MM.1S (cell line): ENCODE measurements around the gene CCDC134.

Experiments
- DNase-seq: peaks from one replicate; pipeline ENCODE4 v3.0.0-alpha.2; 2015
- H2AFZ ChIP-seq: fragments of 300-600 bp; sonication (generic); 2 replicates; pipeline ENCODE4 v1.6.0; 2016; ENCODE audit warnings: antibody characterized with exemption, low read length
- H3F3A ChIP-seq: fragments of 300-600 bp; sonication (generic); 2 replicates; pipeline ENCODE4 v1.6.1; 2016; ENCODE audit warnings: mild to moderate bottlenecking, antibody characterized with exemption, low read length, moderate library complexity, mixed read lengths; ENCODE audit not compliant: insufficient read depth
- H3K27ac ChIP-seq: fragments of 300-600 bp; sonication (generic); 2 replicates; pipeline ENCODE4 v1.5.1; 2016; ENCODE audit warnings: mild to moderate bottlenecking, low read length
- H3K27me3 ChIP-seq: fragments of 300-600 bp; sonication (generic); replicated peaks from 2 replicates; pipeline ENCODE4 v1.6.0; 2016; ENCODE audit warnings: low read length; ENCODE audit not compliant: insufficient read depth
- H3K36me3 ChIP-seq: fragments of 300-600 bp; sonication (generic); replicated peaks from 2 replicates; pipeline ENCODE4 v1.6.1; 2016; ENCODE audit warnings: mild to moderate bottlenecking, low read length, mixed read lengths; ENCODE audit not compliant: insufficient read depth
- H3K4me1 ChIP-seq: fragments of 300-600 bp; sonication (generic); 2 replicates; pipeline ENCODE4 v1.6.1; 2016; ENCODE audit warnings: low read length, mixed read lengths
- H3K4me2 ChIP-seq: fragments of 300-600 bp; sonication (generic); 2 replicates; pipeline ENCODE4 v1.6.0; 2016; ENCODE audit warnings: low read depth, low read length
- H3K4me3 ChIP-seq: fragments of 300-600 bp; sonication (generic); 2 replicates; pipeline ENCODE4 v1.5.1; 2016; ENCODE audit warnings: low read length, mixed read lengths
- H3K79me2 ChIP-seq: fragments of 300-600 bp; sonication (generic); 2 replicates; pipeline ENCODE4 v1.6.1; 2016; ENCODE audit warnings: mixed run types, low read length, mixed read lengths
- H3K9ac ChIP-seq: fragments of 300-600 bp; sonication (generic); 2 replicates; pipeline ENCODE4 v1.6.1; 2016; ENCODE audit warnings: low read length, mixed read lengths
- H3K9me2 ChIP-seq: fragments of 300-600 bp; sonication (generic); replicated peaks from 2 replicates; pipeline ENCODE4 v1.6.1; 2016; ENCODE audit warnings: mild to moderate bottlenecking, low read length, mixed read lengths; ENCODE audit not compliant: insufficient read depth
- H3K9me3 ChIP-seq: fragments of 300-600 bp; sonication (generic); replicated peaks from 2 replicates; pipeline ENCODE4 v1.6.1; 2016; ENCODE audit warnings: mild to moderate bottlenecking, low read length, mixed read lengths; ENCODE audit not compliant: insufficient read depth
- H4K20me1 ChIP-seq: fragments of 300-600 bp; sonication (generic); 2 replicates; pipeline ENCODE4 v1.6.1; 2016; ENCODE audit warnings: mild to moderate bottlenecking, low read length, moderate library complexity, mixed read lengths; ENCODE audit not compliant: insufficient read depth
- CTCF ChIP-seq: fragments of 300-600 bp; sonication (generic); IDR thresholded peaks from 2 replicates; pipeline ENCODE4 v1.5.1; 2016; ENCODE audit warnings: antibody characterized with exemption, low read length, mixed read lengths
- EZH2 ChIP-seq: fragments of 300-600 bp; sonication (generic); optimal IDR thresholded peaks from 2 replicates; pipeline ENCODE3; 2017; ENCODE audit warnings: low read depth, mild to moderate bottlenecking, antibody characterized with exemption, low read length, mixed read lengths
- EZH2phosphoT487 ChIP-seq: fragments of 300-600 bp; sonication (generic); IDR thresholded peaks from 2 replicates; pipeline ENCODE4 v1.6.1; 2018; ENCODE audit warnings: antibody characterized with exemption, low read length

The CCDC134 gene

GRCh38 chr22:41810022-41810421 is 9.5 kb downstream of the CCDC134 start:
- Histone ChIP-seq H3K9ac (no peak overlapping the region), H3K27ac (no peak overlapping the region), H3K4me3 (no peak overlapping the region), H3K4me2 (no peak overlapping the region), H3K9me2 (no peaks in the 10 kb centered on the region), H3K9me3 (no peaks in the 10 kb centered on the region), H3K79me2 (peaks cover 61% of the 10 kb centered on the region), H2AFZ (no peak overlapping the region), H3K4me1 (no peaks in the 10 kb centered on the region), H3K27me3 (no peaks in the 10 kb centered on the region), H4K20me1 (no peaks in the 10 kb centered on the region), H3K36me3 (no peaks in the 10 kb centered on the region), H3F3A (no peaks in the 10 kb centered on the region)
- DNase-seq, result no peak
- TF ChIP-seq EZH2 (no peak), CTCF (no peak), EZH2phosphoT487 (no peak)

- no peaks in the 10 kb centered on the region for H3F3A ChIP-seq
These were observed 12.5 kb downstream of the CCDC134 start for GRCh38 chr22:41812805-41813545.

GRCh38 chr22:41813726-41814410 is 13.4 kb downstream of the CCDC134 start:
- H3K4me1 ChIP-seq, result no peaks in the 10 kb centered on the region
- H3K4me3 ChIP-seq, result no peak overlapping the region
- no peaks in the 10 kb centered on the region for H3K27me3 ChIP-seq
- H3K79me2 ChIP-seq, result peaks cover 35% of the 10 kb centered on the region
- H3K27ac ChIP-seq, result no peak overlapping the region
- no peak overlapping the region for H3K9ac ChIP-seq
- H3K4me2 ChIP-seq, result no peak overlapping the region
- no peaks in the 10 kb centered on the region for H3K9me2 ChIP-seq
- TF ChIP-seq CTCF (no peak), EZH2phosphoT487 (no peak), EZH2 (no peak)
- H2AFZ ChIP-seq, result no peak overlapping the region
- no peaks in the 10 kb centered on the region for H3K9me3 ChIP-seq
- no peak for DNase-seq
- H4K20me1 ChIP-seq, result no peaks in the 10 kb centered on the region
- no peaks in the 10 kb centered on the region for H3F3A ChIP-seq
- no peaks in the 10 kb centered on the region for H3K36me3 ChIP-seq

More at GRCh38 chr22:41812805-41813545, 12.5 kb downstream of the CCDC134 start:
- no peak overlapping the region for H2AFZ ChIP-seq
- H3K27ac ChIP-seq, result no peak overlapping the region
- no peaks in the 10 kb centered on the region for H3K9me2 ChIP-seq
- no peaks in the 10 kb centered on the region for H4K20me1 ChIP-seq
- no peak for DNase-seq
- H3K36me3 ChIP-seq, result no peaks in the 10 kb centered on the region
- no peak overlapping the region for H3K4me3 ChIP-seq
- no peak overlapping the region for H3K9ac ChIP-seq
- H3K79me2 ChIP-seq, result peaks cover 43% of the 10 kb centered on the region
- TF ChIP-seq EZH2phosphoT487, result no peak
- no peak for TF ChIP-seq EZH2
- no peak for TF ChIP-seq CTCF
- no peak overlapping the region for H3K4me2 ChIP-seq
- H3K4me1 ChIP-seq, result no peaks in the 10 kb centered on the region
- no peaks in the 10 kb centered on the region for H3K9me3 ChIP-seq
- H3K27me3 ChIP-seq, result no peaks in the 10 kb centered on the region
